Hepatocyte (in vitro differentiated cells): ENCODE results near the gene GNG13. TPM values are rescaled to one million over a fixed set of nuclear protein-coding genes. Genes with fewer than 3 reads are reported as not detected.
A peak's percentile ranks its signal among the peaks of the same experiment; 100 is the strongest.

Experiments used
- DNase-seq: peaks from one replicate; pipeline ENCODE4 v3.0.0-alpha.2; 2016; ENCODE audit warnings: low spot score
- H2AFZ ChIP-seq: fragments of 200-600 bp; sonication (generic); 2 replicates; pipeline ENCODE4 v1.6.0; 2016; ENCODE audit warnings: antibody characterized with exemption, mild to moderate bottlenecking
- H3K27ac ChIP-seq: fragments of 200-600 bp; sonication (generic); 2 replicates; pipeline ENCODE4 v1.5.1; 2016; ENCODE audit warnings: mild to moderate bottlenecking
- H3K27me3 ChIP-seq: fragments of 200-600 bp; sonication (generic); 2 replicates; pipeline ENCODE4 v1.6.1; 2016
- H3K36me3 ChIP-seq: fragments of 200-600 bp; sonication (generic); replicated peaks from 2 replicates; pipeline ENCODE4 v1.5.1; 2016; ENCODE audit warnings: low read depth; ENCODE audit not compliant: insufficient read depth
- H3K4me1 ChIP-seq: fragments of 200-600 bp; sonication (generic); 2 replicates; pipeline ENCODE4 v1.5.1; 2016; ENCODE audit warnings: mild to moderate bottlenecking, moderate library complexity; ENCODE audit not compliant: insufficient read depth
- H3K4me2 ChIP-seq: fragments of 200-600 bp; sonication (generic); 2 replicates; pipeline ENCODE4 v1.6.0; 2016
- H3K4me3 ChIP-seq: fragments of 200-600 bp; sonication (generic); 2 replicates; pipeline ENCODE4 v1.5.1; 2016; ENCODE audit warnings: mild to moderate bottlenecking
- H3K79me2 ChIP-seq: fragments of 200-600 bp; sonication (generic); 2 replicates; pipeline ENCODE4 v1.6.0; 2017; ENCODE audit warnings: mild to moderate bottlenecking
- H3K9me2 ChIP-seq: fragments of 200-600 bp; sonication (generic); replicated peaks from 2 replicates; pipeline ENCODE4 v1.6.0; 2017; ENCODE audit warnings: mild to moderate bottlenecking; ENCODE audit not compliant: insufficient read depth
- H3K9me3 ChIP-seq: fragments of 200-600 bp; sonication (generic); 2 replicates; pipeline ENCODE4 v1.5.1; 2016; ENCODE audit warnings: low read depth, mild to moderate bottlenecking
- H4K20me1 ChIP-seq: fragments of 200-600 bp; sonication (generic); 2 replicates; pipeline ENCODE4 v1.6.0; 2016; ENCODE audit warnings: mild to moderate bottlenecking; ENCODE audit not compliant: insufficient read depth, poor library complexity, severe bottlenecking
- CTCF ChIP-seq: fragments of 200-600 bp; sonication (generic); IDR thresholded peaks from 2 replicates; pipeline ENCODE4 v1.5.1; 2016; ENCODE audit warnings: antibody characterized with exemption, mild to moderate bottlenecking; ENCODE audit not compliant: poor library complexity
- EZH2 ChIP-seq: fragments of 200-600 bp; sonication (generic); IDR thresholded peaks from 2 replicates; pipeline ENCODE4 v1.6.1; 2016; ENCODE audit warnings: antibody characterized with exemption, mild to moderate bottlenecking, borderline replicate concordance
- EZH2phosphoT487 ChIP-seq: fragments of 200-600 bp; sonication (generic); IDR thresholded peaks from one replicate; pipeline ENCODE4 v1.6.1; 2018; ENCODE audit warnings: antibody characterized with exemption, mild to moderate bottlenecking, low read depth, moderate library complexity; ENCODE audit not compliant: unreplicated experiment, severe bottlenecking
- WGBS: methylation state at CpG from one replicate; pipeline ENCODE4 v1.1.6; 2016; ENCODE audit warnings: low lambda C conversion rate; ENCODE audit errors: missing lambda C conversion rate; 5-methylcytosine and 5-hydroxymethylcytosine counted together
- polyA plus RNA-seq: library from polyadenylated mRNA; unstranded; fragments of >200 nt; fragmentation: Nextera tagmentation; extraction: Ambion mirVana; gene quantifications from 2 replicates; pipeline ENCODE4 v1.2.1, GENCODE V29; 2016
- total RNA-seq: library from RNA; depleted of rRNA; stranded (reverse); fragments of >200 nt; gene quantifications from 2 replicates; pipeline ENCODE4 v1.2.3, GENCODE V29; 2014

Gene GNG13
- total and polyA plus RNA-seq, 2 experiments from 2014 or later: not detected

- Histone ChIP-seq H3K4me1 (peaks cover 7% of the 10 kb centered on the region), H3K9me3 (no peaks in the 10 kb centered on the region), H3K27me3 (no peaks in the 10 kb centered on the region), H3K36me3 (no peaks in the 10 kb centered on the region), H4K20me1 (no peaks in the 10 kb centered on the region), H3K4me3 (no peak within 1 kb of the TSS), H3K27ac (peak within 1 kb of the TSS; percentile 46), H3K4me2 (no peak within 1 kb of the TSS), H3K9me2 (no peaks in the 10 kb centered on the region), H3K79me2 (no peaks in the 10 kb centered on the region), H2AFZ (no peak within 1 kb of the TSS)
- TF ChIP-seq EZH2phosphoT487 (no peak), EZH2 (no peak), CTCF (no peak)
- WGBS: 82% methylated on average over 36 of the region's 37 CpGs
- no peak for DNase-seq
Measured at GRCh38 chr16:760545-761343, 39.8 kb downstream of the GNG13 start, which contains the start of gene MSLN. MSLN (plus strand) TSS chr16:760734; CDS start chr16:762681, 1,947 bp downstream.

GRCh38 chr16:760065-760464 lies 40.5 kb downstream of the GNG13 start:
- no peaks in the 10 kb centered on the region for H3K79me2 ChIP-seq
- H2AFZ ChIP-seq: no peak overlapping the region
- TF ChIP-seq EZH2 (no peak), EZH2phosphoT487 (no peak), CTCF (no peak)
- no peaks in the 10 kb centered on the region for H3K9me3 ChIP-seq
- no peaks in the 10 kb centered on the region for H3K36me3 ChIP-seq
- no peaks in the 10 kb centered on the region for H3K9me2 ChIP-seq
- H3K4me2 ChIP-seq: no peak overlapping the region
- H3K27me3 ChIP-seq: no peaks in the 10 kb centered on the region
- WGBS: 58% methylated on average over 9 of the region's 15 CpGs
- no peaks in the 10 kb centered on the region for H4K20me1 ChIP-seq
- H3K4me1 ChIP-seq: peaks cover 7% of the 10 kb centered on the region
- no peak for DNase-seq
- no peak overlapping the region for H3K4me3 ChIP-seq
- peak overlapping the region; percentile 46 for H3K27ac ChIP-seq

- Histone ChIP-seq H3K4me3 (no peak overlapping the region), H3K9me2 (no peaks in the 10 kb centered on the region), H3K4me1 (peaks cover 7% of the 10 kb centered on the region), H3K9me3 (no peaks in the 10 kb centered on the region), H3K4me2 (no peak overlapping the region), H3K36me3 (no peaks in the 10 kb centered on the region), H3K79me2 (no peaks in the 10 kb centered on the region), H2AFZ (no peak overlapping the region), H4K20me1 (no peaks in the 10 kb centered on the region), H3K27me3 (no peaks in the 10 kb centered on the region), H3K27ac (peak overlapping the region; percentile 46)
- peak; percentile 59 for DNase-seq
- no peak for TF ChIP-seq EZH2phosphoT487
- no peak for TF ChIP-seq EZH2
- no peak for TF ChIP-seq CTCF
- WGBS: 77% methylated on average over 34 of the region's 34 CpGs
Measured at GRCh38 chr16:759110-759910, 41.2 kb downstream of the GNG13 start.
